K562 (cell line): ENCODE data around the gene CACNA2D3. TPM values are rescaled to one million over a fixed set of nuclear protein-coding genes. Genes with fewer than 3 reads are reported as not detected.

Experiments used
- ATAC-seq: fragments of 200-7000 bp; cut with Tn5 transposase; 3 replicates; pipeline ENCODE4 v1.9.1; 2020; ENCODE audit warnings: moderate library complexity
- BruUV-seq: library from RNA; stranded (reverse); fragments of 400-500 nt; replicated peaks from 2 replicates; lab custom pipeline; 2021; lab: Mats Ljungman, UMichigan
- CTCF ChIA-PET: fragments of 300-600 bp; formaldehyde crosslinking; extraction: SDS; loops from one replicate; lab custom pipeline; 2021; ENCODE audit warnings: low intra/inter-chr PET ratio; lab: Yijun Ruan, JAX
- POLR2A ChIA-PET: fragments of 300-600, 350-650 bp; sonication (Branson Sonifier 250); formaldehyde crosslinking; extraction: SDS; loops from one replicate; lab custom pipeline; 2021; ENCODE audit warnings: antibody characterized with exemption, inconsistent platforms; lab: Yijun Ruan, JAX
- DNase-seq, 4 experiments: peaks; one replicate each; pipeline versions ENCODE4 v3.0.0 to v3.0.0-alpha.2; 2011 to 2018; ENCODE audit warnings: low spot score in 3 of 4, mixed read lengths in 3 of 4; ENCODE audit errors: extremely low read depth in 1 of 4
- FAIRE-seq: peaks from 2 replicates; lab custom pipeline; 2011; peaks lifted over from hg19 to GRCh38; lab: Jason Lieb, UNC
- H2AFZ ChIP-seq: 2 replicates; pipeline ENCODE4 v1.6.0; 2011; ENCODE audit warnings: low read depth, low read length, control low read depth, inconsistent platforms
- H3K27ac ChIP-seq: fragments of 200-600 bp; 3 replicates; pipeline ENCODE4 v1.8.0; 2011; ENCODE audit warnings: low read depth, mild to moderate bottlenecking, control low read depth, inconsistent platforms, low read length, moderate library complexity, mixed read lengths; ENCODE audit errors: extremely low read depth
- H3K27me3 ChIP-seq, 2 experiments: fragments of 300-600 bp in 1 of 2; 2 replicates in 1 of 2; 3 replicates in 1 of 2; pipeline versions ENCODE4 v1.6.0 to v1.8.0; 2011; ENCODE audit warnings: inconsistent platforms in 2 of 2, low read length in 2 of 2, mild to moderate bottlenecking in 1 of 2, mixed read lengths in 1 of 2, moderate library complexity in 1 of 2; ENCODE audit not compliant: control insufficient read depth in 2 of 2, insufficient read depth in 2 of 2
- H3K36me3 ChIP-seq: fragments of 300-600 bp; 3 replicates; pipeline ENCODE4 v1.8.0; 2011; ENCODE audit warnings: mild to moderate bottlenecking, low read length, inconsistent platforms; ENCODE audit not compliant: control insufficient read depth, insufficient read depth
- H3K4me1 ChIP-seq, 2 experiments: fragments of 200-600 bp in 1 of 2; replicated peaks in 1 of 2; 2 replicates in 1 of 2; 3 replicates in 1 of 2; pipeline versions ENCODE4 v1.5.1 to v1.8.0; 2011; ENCODE audit warnings: inconsistent platforms in 2 of 2, low read length in 2 of 2, mild to moderate bottlenecking in 1 of 2, mixed read lengths in 1 of 2, moderate library complexity in 1 of 2; ENCODE audit not compliant: control insufficient read depth in 2 of 2, insufficient read depth in 2 of 2
- H3K4me2 ChIP-seq: 2 replicates; pipeline ENCODE4 v1.6.1; 2011; ENCODE audit warnings: low read length, control low read depth, inconsistent platforms, mixed read lengths; ENCODE audit not compliant: insufficient read depth
- H3K4me3 ChIP-seq: fragments of 200-600 bp; sonication (generic), shearing (Covaris generic); 2 replicates; pipeline ENCODE4 v1.5.1; 2016; ENCODE audit warnings: control low read depth, inconsistent platforms
- H3K79me2 ChIP-seq: fragments of 200-600 bp; 3 replicates; pipeline ENCODE4 v1.8.0; 2011; ENCODE audit warnings: low read length, inconsistent platforms; ENCODE audit not compliant: control insufficient read depth, insufficient read depth
- H3K9ac ChIP-seq, 2 experiments: 2 replicates each; pipeline versions ENCODE4 v1.6.0 to v1.6.1; 2011; ENCODE audit warnings: low read depth in 2 of 2, low read length in 2 of 2, control low read depth in 1 of 2, inconsistent platforms in 1 of 2, mild to moderate bottlenecking in 1 of 2, mixed read lengths in 1 of 2; ENCODE audit not compliant: insufficient read depth in 1 of 2
- H3K9me1 ChIP-seq: one replicate; pipeline ENCODE4 v1.6.0; 2011; ENCODE audit warnings: inconsistent platforms, mild to moderate bottlenecking, low read length, moderate library complexity; ENCODE audit not compliant: control insufficient read depth, insufficient read depth
- H3K9me3 ChIP-seq: replicated peaks from 2 replicates; pipeline ENCODE4 v1.5.1; 2011; ENCODE audit warnings: low read depth, low read length, inconsistent platforms; ENCODE audit not compliant: control insufficient read depth, insufficient read depth
- H4K20me1 ChIP-seq: replicated peaks from 2 replicates; pipeline ENCODE4 v1.6.1; 2011; ENCODE audit warnings: low read length, inconsistent platforms, mixed read lengths; ENCODE audit not compliant: control insufficient read depth, insufficient read depth
- ATF3 ChIP-seq, 2 experiments: fragments of 450-650 bp in 1 of 2; sonication (generic) in 1 of 2; formaldehyde crosslinking in 1 of 2; IDR thresholded peaks in 1 of 2; conservative IDR thresholded peaks in 1 of 2; 2 replicates each; pipeline versions ENCODE4 v1.6.1 to v1.8.1; 2016 to 2023; ENCODE audit warnings: mild to moderate bottlenecking in 2 of 2, moderate library complexity in 2 of 2, inconsistent platforms in 1 of 2, missing genetic modification reagents in 1 of 2
- CGGBP1 ChIP-seq: fragments of 250-450 bp; sonication (Bioruptor Pico); IDR thresholded peaks from 2 replicates; pipeline ENCODE4 v1.9.0; 2021; ENCODE audit warnings: mild to moderate bottlenecking
- FOXA3 ChIP-seq, 2 experiments: fragments of 450-650 bp in 1 of 2; sonication (generic) in 1 of 2; formaldehyde crosslinking; IDR thresholded peaks in 1 of 2; conservative IDR thresholded peaks in 1 of 2; 2 replicates each; pipeline versions ENCODE4 v1.4.0 to v1.8.0; 2020 to 2022; ENCODE audit warnings: mild to moderate bottlenecking in 2 of 2, missing genetic modification reagents in 1 of 2
- HMGN3 ChIP-seq: IDR thresholded peaks from 2 replicates; pipeline ENCODE4 v1.6.1; 2011; ENCODE audit warnings: borderline replicate concordance, low read depth, mild to moderate bottlenecking, mixed read lengths, low read length; ENCODE audit not compliant: insufficient read length; ENCODE audit errors: extremely low read depth
- MYNN ChIP-seq, 2 experiments: sonication (generic); formaldehyde crosslinking in 1 of 2; IDR thresholded peaks; 2 replicates each; pipeline versions ENCODE4 v1.5.0 to v1.6.1; 2016 to 2020; ENCODE audit warnings: antibody characterized with exemption in 1 of 2, missing genetic modification reagents in 1 of 2
- RERE ChIP-seq: sonication (generic); formaldehyde crosslinking; IDR thresholded peaks from 2 replicates; pipeline ENCODE4 v1.8.0; 2023; ENCODE audit warnings: missing genetic modification reagents, mild to moderate bottlenecking, borderline replicate concordance
- SMC3 ChIP-seq: conservative IDR thresholded peaks from 2 replicates; pipeline ENCODE4 v1.6.1; 2011; ENCODE audit warnings: low read depth, low read length, improper control_type of control experiment; ENCODE audit not compliant: insufficient read depth
- SUPT5H ChIP-seq: fragments of 450-650 bp; IDR thresholded peaks from 2 replicates; pipeline ENCODE4 v1.6.1; 2016
- ZBTB11 ChIP-seq, 3 experiments: fragments of 200-800 bp in 1 of 3; fragments of 250-450 bp in 1 of 3; fragments of 450-650 bp in 1 of 3; sonication (Bioruptor Pico) in 1 of 3; sonication (Bioruptor generic) in 1 of 3; formaldehyde crosslinking in 1 of 3; IDR thresholded peaks; 2 replicates each; pipeline versions ENCODE4 v1.6.1 to v1.8.0; 2016 to 2022; ENCODE audit warnings: mild to moderate bottlenecking in 2 of 3, missing genetic modification characterization in 2 of 3, missing compliant biosample characterization in 1 of 3, moderate library complexity in 1 of 3
- ZNF77 ChIP-seq: fragments of 250-450 bp; sonication (Bioruptor Pico); IDR thresholded peaks from 2 replicates; pipeline ENCODE4 v1.5.0; 2020
- WGBS: fragments of 100-300 bp; shearing (Covaris generic); methylation state at CpG from one replicate; pipeline ENCODE4 v1.1.6; 2016; ENCODE audit warnings: low coverage, mixed read lengths; ENCODE audit not compliant: insufficient coverage; ENCODE audit errors: missing lambda C conversion rate; 5-methylcytosine and 5-hydroxymethylcytosine counted together
- in situ Hi-C: fragments of 300-500 bp; cut with MboI; formaldehyde crosslinking; loops from 4 replicates; pipeline ENCODE4 v1.15.0; 2018; ENCODE audit warnings: inconsistent platforms, mixed read lengths
- intact Hi-C: fragments of 100-400 bp; cut with micrococcal nuclease; formaldehyde crosslinking; loops from 2 replicates; pipeline ENCODE4 v1.14.2; 2022
- polyA plus RNA-seq, 8 experiments: library from polyadenylated mRNA; depleted of rRNA in 4 of 8; stranded (reverse) in 5 of 8; unstranded in 3 of 8; fragments of >200 nt; fragmentation: Nextera tagmentation in 2 of 8; fragmentation: Illumina TruSeq in 1 of 8; extraction: Ambion mirVana in 2 of 8; extraction: Trizol in 1 of 8; gene quantifications; 2 replicates each; pipeline versions ENCODE4 v1.2.1 to v1.2.3, GENCODE V29; 2011 to 2014; ENCODE audit warnings: inconsistent platforms in 1 of 8, missing spikeins in 1 of 8
- total RNA-seq, 7 experiments: library from RNA; depleted of rRNA in 6 of 7; stranded (reverse); fragments of >200 nt in 6 of 7; fragmentation: Illumina TruSeq in 2 of 7; extraction: Trizol in 2 of 7; gene quantifications; 2 replicates each; pipeline versions ENCODE4 v1.2.1 to v1.2.3, GENCODE V29; 2011 to 2021; ENCODE audit warnings: low replicate concordance in 1 of 7

The CACNA2D3 gene
- total and polyA plus RNA-seq, 9 of the 15 experiments (the other 6 are each of a cell fraction or from before 2014, with no cell fraction given) = 0.01 TPM; not detected in 8

GRCh38 chr3:54261141-54261540, 138.8 kb downstream of the CACNA2D3 start:
- intact Hi-C loops = no loop called here
- POLR2A ChIA-PET = no interaction called here

More at GRCh38 chr3:54261141-54261540, 138.8 kb downstream of the CACNA2D3 start:
- no peak for FAIRE-seq
- H3K79me2 ChIP-seq = no peaks in the 10 kb centered on the region
- no TSS peak for BruUV-seq
- no peak overlapping the region for H2AFZ ChIP-seq
- no peak overlapping the region for H3K9ac ChIP-seq
- TF ChIP-seq CGGBP1 (no peak), ZNF77 (no peak), SUPT5H (no peak), HMGN3 (no peak), SMC3 (no peak), RERE (CRISPR knock-in tag) (no peak), ZBTB11 (CRISPR knock-in tag; IDR thresholded peaks at IDR 0.05) (no peak), FOXA3 (CRISPR knock-in tag; conservative IDR thresholded peaks at IDR 0.05 in 1 of 2, IDR thresholded peaks at IDR 0.05 in 1 of 2) (no peak), MYNN (IDR thresholded peaks at IDR 0.05) (no peak), MYNN (CRISPR knock-in tag; IDR thresholded peaks at IDR 0.05) (no peak), ATF3 (IDR thresholded peaks at IDR 0.05) (no peak), ATF3 (CRISPR knock-in tag; conservative IDR thresholded peaks at IDR 0.05) (no peak)
- no peak overlapping the region for H3K4me3 ChIP-seq
- in situ Hi-C loops = no loop called here
- H3K4me2 ChIP-seq = no peak overlapping the region
- 0% methylated on average over 3 of the region's 3 CpGs for WGBS
- no peaks in the 10 kb centered on the region for H4K20me1 ChIP-seq
- ATAC-seq = no peak
- CTCF ChIA-PET = no interaction called here
- H3K9me1 ChIP-seq = no peaks in the 10 kb centered on the region
- H3K27me3 ChIP-seq = no peaks in the 10 kb centered on the region
- no peak overlapping the region for H3K27ac ChIP-seq
- no peaks in the 10 kb centered on the region for H3K36me3 ChIP-seq
- no peaks in the 10 kb centered on the region for H3K9me3 ChIP-seq
- DNase-seq = no peak
- H3K4me1 ChIP-seq = no peaks in the 10 kb centered on the region
